ENCODE results near the gene TAGLN.

The TAGLN gene

GRCh38 chr11:117214404-117215110, 15.4 kb downstream of the TAGLN start:
- no peak for DNase-seq (ENCODE audit: low read depth)

- peak; percentile 84 for DNase-seq (ENCODE audit: low read depth)
These were observed 18.2 kb downstream of the TAGLN start for GRCh38 chr11:117217141-117218084.

GRCh38 chr11:117218133-117218915, 19.2 kb downstream of the TAGLN start:
- peak; percentile 71 for DNase-seq (ENCODE audit: low read depth)

GRCh38 chr11:117219001-117219400, 19.8 kb downstream of the TAGLN start:
- DNase-seq (ENCODE audit: low read depth): no peak

- DNase-seq (ENCODE audit: low read depth): no peak
These were observed 20.3 kb downstream of the TAGLN start for GRCh38 chr11:117219455-117219854.

GRCh38 chr11:117219995-117220394, 20.8 kb downstream of the TAGLN start:
- DNase-seq (ENCODE audit: low read depth): no peak

GRCh38 chr11:117220568-117220967, 21.4 kb downstream of the TAGLN start:
- no peak for DNase-seq (ENCODE audit: low read depth)

- no peak for DNase-seq (ENCODE audit: low read depth)
These were observed 22.0 kb downstream of the TAGLN start for GRCh38 chr11:117220999-117221774.

- peak; percentile 79 for DNase-seq (ENCODE audit: low read depth)
These were observed 22.8 kb downstream of the TAGLN start for GRCh38 chr11:117221775-117222517.

GRCh38 chr11:117222991-117223740, 24.0 kb downstream of the TAGLN start:
- DNase-seq (ENCODE audit: low read depth): no peak

- DNase-seq (ENCODE audit: low read depth): no peak
These were observed 24.8 kb downstream of the TAGLN start for GRCh38 chr11:117223741-117224689.

GRCh38 chr11:117225553-117226170, 26.5 kb downstream of the TAGLN start:
- DNase-seq (ENCODE audit: low read depth): no peak

GRCh38 chr11:117226388-117227385, 27.5 kb downstream of the TAGLN start:
- DNase-seq (ENCODE audit: low read depth): peak; percentile 85

GRCh38 chr11:117228091-117228490, 28.9 kb downstream of the TAGLN start:
- no peak for DNase-seq (ENCODE audit: low read depth)

GRCh38 chr11:117229411-117229810, 30.2 kb downstream of the TAGLN start:
- DNase-seq (ENCODE audit: low read depth): no peak

- no peak for DNase-seq (ENCODE audit: low read depth)
These were observed 30.7 kb downstream of the TAGLN start for GRCh38 chr11:117229931-117230285.

GRCh38 chr11:117230286-117230961, 31.3 kb downstream of the TAGLN start:
- DNase-seq (ENCODE audit: low read depth): no peak

Measured in EH (cell line).